HEK293 (cell line): ENCODE data around the gene RBM19.

Experiments used
- CTCF ChIP-seq: fragments of 450-650 bp; formaldehyde crosslinking; IDR thresholded peaks from 2 replicates; pipeline ENCODE4 v1.5.1; 2016; ENCODE audit warnings: missing biosample characterization, missing genetic modification characterization
- KLF1 ChIP-seq: fragments of 450-650 bp; formaldehyde crosslinking; IDR thresholded peaks from 2 replicates; pipeline ENCODE4 v1.5.1; 2016; ENCODE audit warnings: missing biosample characterization, missing genetic modification characterization
- ZFP37 ChIP-seq: fragments of 450-650 bp; formaldehyde crosslinking; IDR thresholded peaks from 2 replicates; pipeline ENCODE4 v1.5.1; 2016; ENCODE audit warnings: missing biosample characterization, missing genetic modification characterization
- ZNF10 ChIP-seq: fragments of 450-650 bp; formaldehyde crosslinking; IDR thresholded peaks from 2 replicates; pipeline ENCODE4 v1.5.1; 2017; ENCODE audit warnings: missing biosample characterization, missing genetic modification characterization
- ZNF639 ChIP-seq: fragments of 450-650 bp; formaldehyde crosslinking; IDR thresholded peaks from 2 replicates; pipeline ENCODE4 v1.5.1; 2016; ENCODE audit warnings: missing biosample characterization, missing genetic modification characterization

- no peak for TF ChIP-seq KLF1
- TF ChIP-seq CTCF (tag by site-specific recombination): no peak
- TF ChIP-seq ZNF10 (tag by site-specific recombination): no peak
- TF ChIP-seq ZFP37 (tag by site-specific recombination): no peak
- TF ChIP-seq ZNF639 (tag by site-specific recombination): no peak
Measured at GRCh38 chr12:113770389-113770865, 195.7 kb downstream of the RBM19 start.
